NCI-H82 treated with DMSO at 0.1 percent for 48 hours (cell line): ENCODE measurements around the gene RUNX1.
"Not testable (repeated sequence)": the region's sequence is repeated elsewhere in the genome, so short reads cannot be mapped to it uniquely, and the experiment has no call there.

Experiments used
- DNase-seq: peaks from one replicate; lab custom pipeline; 2025; ENCODE audit not compliant: unreplicated experiment; lab: John Stamatoyannopoulos, UW

Gene RUNX1

DNA sequence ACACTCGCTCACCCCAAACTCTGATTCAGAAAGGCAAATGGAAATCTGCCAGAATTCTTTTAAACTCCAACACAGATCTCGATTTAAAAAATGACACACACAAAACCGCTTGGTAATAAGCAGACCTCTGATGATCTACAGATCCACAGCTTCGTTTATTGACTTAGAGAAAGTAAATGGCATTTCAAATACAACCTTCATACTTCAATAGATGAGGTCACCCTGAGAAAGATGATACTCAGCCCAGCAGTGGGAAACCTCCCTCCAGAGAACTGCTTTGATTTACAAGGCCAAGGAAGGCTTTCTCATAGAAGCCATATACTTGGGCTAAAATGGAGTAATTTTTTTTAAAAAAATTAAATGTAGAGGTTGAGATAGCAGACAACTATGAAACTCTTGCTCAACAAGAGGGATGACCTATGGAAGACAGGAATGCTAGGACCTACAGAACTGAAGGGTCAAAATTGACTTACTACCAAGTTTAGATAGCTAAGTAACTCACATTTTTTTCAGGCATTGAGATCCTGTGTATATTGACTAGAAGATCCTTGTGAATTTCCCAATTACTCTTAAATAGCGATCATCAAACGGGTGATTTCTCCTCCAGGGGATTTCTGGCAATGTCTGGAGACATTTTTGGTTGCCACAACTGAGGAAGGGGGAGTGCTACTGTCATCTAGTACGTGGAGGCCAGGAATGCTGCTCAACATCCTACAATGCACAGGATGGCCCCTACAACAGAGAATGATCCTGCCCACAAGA, 236.4 kb downstream of the RUNX1 start:
- no peak for DNase-seq

DNA sequence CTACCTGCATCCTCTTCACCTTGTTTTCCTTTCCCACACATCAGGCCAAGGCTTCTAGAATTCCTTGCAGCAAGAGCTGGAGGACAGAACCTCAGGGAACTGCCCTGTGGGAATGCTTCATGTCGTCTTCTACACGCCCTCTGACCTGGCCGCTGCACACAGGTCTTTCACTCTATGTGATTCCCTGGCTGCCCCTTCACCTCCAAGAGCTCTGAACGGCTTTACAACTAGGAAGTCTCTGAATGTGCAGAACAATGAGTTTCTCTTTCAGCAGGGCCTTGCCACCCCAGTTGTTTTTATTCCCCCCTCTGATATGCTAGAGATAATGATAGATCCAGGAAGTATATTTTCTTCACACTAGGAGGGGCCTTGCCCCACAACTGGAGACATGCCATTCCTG, 237.7 kb downstream of the RUNX1 start:
- no peak for DNase-seq

DNA sequence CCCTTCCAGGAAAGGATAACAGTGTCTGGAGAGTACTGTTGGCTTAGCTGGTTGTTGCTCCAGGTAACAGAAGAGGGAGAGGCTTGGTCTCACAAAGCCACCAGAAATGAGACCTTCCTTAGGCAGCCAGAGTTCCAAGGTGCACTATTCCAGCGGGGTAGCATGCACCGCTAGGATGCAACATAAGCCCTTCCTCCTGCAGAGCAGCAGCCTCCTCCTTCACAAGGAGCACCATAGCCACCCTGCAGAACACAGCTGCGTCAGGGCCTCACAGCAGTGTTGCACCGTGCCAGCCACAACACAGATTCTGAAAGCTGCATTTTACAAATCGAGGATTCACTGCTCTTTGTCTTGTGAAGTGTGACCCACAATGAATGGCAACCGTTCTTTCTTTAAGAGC, 238.3 kb downstream of the RUNX1 start:
- no peak for DNase-seq

DNA sequence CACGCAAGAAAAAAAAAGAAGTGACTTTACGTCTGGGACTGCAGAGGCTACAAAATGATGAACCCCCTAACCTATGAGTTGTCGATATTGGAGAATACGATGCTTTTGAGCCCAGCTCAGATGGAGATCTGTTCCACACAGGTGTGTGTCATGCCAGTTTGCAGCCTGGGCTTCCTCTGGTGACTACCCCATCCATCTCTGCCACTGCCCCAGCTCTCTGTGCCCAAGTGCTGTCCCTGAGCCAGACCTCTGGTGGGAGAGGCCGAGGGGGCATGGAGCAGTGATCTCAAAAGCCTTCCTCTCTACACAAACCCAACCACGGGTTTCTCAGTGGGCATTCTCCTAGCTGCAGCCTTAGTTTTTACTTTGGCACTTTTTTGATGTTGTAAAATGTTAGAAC, 239.3 kb downstream of the RUNX1 start:
- no peak for DNase-seq

DNA sequence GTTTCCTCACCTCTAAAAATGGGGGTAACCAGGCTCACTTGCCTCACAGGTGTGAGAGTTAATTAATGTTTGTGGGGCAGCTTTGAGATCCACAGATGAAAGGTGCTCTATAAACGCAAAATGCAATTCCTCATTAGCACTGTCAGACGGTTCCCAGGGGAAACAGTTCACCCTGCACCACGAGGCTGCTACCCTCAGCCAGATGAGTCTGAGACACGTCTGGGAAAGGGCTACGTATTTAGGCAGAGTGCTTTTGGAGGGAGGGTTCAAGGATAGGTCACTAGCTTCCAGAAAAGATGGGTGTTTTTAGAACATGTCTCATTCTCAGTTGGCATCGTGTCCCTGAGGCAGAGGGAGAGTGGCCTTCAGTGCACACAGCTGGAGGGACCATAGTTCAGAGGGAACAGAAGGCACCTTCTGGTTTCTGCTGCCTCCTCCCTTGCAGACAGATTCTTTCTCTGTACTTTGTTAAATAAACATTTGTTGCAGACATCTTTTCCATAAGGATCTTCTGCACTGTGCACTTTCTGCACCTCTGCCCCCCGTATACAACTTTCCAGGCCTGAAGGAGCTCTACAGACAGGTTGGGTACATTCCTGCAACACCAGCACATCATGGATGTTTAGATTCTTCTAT, 240.4 kb downstream of the RUNX1 start:
- DNase-seq = no peak

DNA sequence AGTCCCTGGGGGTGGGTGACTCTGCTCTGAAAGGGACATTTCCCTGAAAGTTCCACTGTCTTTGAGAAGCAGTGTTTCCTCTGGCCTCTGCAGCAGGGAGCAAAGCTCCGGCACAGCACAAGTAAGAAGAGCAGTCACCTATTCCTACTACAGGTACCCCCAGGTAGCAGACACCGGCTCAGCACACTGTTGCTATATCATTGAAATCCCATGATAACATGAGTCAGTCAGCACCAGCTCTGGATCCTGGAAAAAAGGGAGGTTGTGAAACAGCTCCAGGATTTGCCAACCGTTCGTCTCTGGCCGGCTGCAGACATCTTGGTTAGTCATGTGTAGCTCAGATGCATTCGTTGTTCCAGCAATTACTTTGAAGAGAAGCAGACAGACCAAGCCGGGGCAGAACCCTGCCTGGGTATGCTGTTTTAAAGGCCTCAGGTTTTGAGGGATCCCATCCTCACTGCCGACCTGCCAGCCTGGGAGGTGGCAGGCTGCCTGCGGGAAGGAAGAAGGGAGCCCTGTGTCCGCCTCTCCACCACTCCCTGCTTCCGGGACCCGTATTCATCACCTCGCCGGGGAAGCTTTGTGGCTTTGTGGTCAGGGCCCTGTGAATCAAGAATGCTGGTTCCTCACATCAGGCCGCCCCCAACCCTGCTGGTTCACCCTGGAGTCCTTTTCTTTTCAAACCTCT, 241.1 kb downstream of the RUNX1 start:
- no peak for DNase-seq

DNA sequence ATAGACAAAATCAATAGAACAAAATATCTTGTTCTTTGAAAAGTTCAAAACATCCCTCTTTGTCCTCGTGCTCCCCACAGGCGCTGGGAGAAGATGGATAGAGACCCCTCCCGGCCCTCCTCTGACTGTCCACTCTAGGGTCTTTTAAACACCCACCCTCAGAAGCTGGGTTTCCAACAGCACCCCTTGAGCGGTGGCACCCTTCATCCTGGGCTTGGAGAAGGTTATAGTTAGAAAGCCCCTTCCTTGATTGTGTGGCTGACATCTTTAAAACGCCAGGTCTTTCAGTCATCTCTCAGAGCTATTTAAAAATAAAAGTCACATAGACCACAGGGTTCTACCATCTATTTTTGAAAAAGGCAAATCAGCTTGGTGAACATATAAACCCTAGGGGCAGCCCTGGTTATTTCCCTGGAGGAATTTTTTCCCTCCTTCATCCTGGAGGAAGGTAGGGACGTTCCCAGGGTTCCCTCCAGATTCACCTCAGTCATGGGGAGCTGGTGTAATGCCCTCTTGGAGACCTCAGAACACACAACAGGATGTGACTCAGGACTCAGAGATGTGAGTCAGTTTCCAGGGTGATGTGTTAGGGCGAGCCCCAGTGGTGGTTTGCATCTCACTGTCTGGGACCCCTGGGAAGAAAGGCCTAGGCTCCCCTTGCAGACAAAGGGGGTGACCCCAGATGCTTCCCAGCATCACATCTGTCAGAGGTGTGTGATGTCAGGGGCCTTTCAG, 241.8 kb downstream of the RUNX1 start:
- no peak for DNase-seq

DNA sequence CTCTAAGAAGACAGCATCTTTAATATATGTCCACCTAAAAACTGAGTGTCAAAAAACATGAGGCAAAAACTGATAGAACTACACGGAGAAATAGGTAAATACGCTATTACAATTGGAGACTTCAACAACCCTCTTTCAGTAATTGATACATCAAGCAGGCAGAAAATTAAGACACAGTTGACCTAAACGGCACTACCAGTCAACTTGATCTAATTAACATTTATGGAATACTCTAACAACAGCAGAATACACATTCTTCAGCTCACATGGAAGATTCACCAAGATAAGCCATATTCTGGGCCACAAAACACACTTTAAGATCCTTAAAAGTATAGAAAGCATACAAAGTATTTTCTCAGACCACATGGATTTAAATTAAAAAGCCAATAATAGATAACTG, 242.7 kb downstream of the RUNX1 start:
- DNase-seq = no peak

DNA sequence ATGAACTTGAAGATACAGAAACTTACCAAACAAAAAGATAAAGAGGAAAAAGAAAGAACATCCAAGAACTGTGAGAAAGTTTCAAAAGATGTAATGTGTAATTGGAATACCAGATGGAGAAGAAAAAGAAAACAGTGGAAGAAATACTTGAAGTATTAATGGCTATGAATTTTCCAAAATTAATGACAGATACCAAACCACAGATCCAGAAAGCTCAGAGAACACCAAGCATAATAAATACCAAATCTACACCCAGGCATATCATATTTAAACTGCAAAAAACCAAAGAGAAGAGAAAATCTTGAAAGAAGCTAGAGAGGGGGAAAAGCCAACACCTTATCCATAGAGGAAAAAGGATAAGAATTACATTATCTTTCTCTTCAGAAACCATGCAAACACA, 243.9 kb downstream of the RUNX1 start:
- no peak for DNase-seq

DNA sequence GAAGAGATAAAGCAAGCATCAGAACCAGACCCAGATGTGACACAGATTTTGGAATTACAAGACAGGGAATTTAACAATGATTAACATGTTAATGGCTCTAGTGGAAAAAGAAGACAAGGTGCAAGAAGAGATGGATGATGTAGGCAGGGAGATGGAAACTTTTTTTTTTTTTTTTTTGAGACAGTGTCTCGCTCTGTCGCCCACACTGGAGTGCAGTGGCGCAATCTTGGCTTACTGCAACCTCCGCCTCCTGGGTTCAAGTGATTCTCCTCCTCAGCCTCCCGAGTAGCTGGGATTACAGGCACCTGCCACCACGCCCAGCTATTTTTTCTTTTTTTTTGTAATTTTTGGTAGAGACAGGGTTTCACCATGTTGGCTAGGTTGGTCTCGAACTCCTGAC, 244.5 kb downstream of the RUNX1 start:
- DNase-seq = not testable (repeated sequence)

DNA sequence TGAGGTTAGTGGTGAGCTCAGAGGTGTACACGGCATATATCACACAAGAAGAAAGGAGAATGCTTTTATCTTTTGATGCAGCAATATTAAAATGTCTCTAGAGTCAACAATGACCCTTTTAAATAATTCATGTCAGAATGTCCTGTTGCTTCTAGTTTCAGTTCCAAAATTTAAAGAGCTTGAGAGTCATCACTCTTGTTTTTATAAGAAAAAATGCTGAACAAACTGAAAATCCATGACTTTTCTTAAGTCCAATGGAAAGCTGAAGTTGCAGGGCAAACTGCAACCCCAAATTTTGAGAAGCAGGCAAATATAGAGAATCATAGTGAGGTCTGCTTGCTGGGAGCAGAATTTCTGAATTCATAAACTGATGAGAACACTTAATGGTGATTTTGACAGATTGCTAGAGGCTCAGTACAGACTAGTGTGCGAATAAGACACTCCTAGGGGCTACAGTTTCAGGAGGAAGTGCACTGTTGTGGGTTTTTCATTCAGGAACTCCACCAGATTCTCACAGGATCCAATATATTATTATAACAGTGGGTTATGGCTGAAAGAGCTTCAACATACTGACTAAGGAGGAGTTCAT, 245.2 kb downstream of the RUNX1 start:
- DNase-seq = no peak

DNA sequence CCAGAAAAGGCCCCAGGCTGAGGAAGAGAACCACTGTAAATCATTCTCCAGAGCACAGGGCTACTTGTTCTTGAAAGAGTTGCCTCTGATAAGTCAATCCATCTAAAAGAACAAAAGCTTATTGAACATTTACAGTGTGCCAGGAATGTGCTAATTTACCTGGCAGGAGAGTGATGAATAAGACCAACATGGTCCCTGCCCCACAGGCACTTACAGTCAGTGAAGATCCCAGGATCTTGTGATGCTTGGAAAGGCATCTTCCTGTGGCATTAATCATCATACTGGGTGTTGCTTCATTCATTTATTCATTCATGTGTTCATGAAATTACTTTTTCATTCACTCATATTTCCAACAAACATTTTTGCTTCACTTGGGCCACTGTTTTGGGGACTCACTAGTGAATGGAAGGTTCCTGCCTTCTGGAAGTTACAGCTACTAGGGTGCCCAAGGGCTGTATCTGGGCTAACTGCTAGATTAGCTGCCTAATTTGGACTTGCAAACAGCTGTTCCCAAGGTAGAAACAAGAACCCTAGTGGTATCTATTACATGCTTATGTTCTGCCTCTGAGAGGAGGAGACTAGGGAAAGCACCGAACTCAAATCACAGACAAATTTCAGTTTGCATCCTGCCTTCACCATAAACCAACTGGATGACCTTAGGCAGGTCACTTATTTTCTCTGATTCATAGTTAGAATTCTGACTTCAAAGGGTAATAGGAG, 246.8 kb downstream of the RUNX1 start:
- DNase-seq = no peak

DNA sequence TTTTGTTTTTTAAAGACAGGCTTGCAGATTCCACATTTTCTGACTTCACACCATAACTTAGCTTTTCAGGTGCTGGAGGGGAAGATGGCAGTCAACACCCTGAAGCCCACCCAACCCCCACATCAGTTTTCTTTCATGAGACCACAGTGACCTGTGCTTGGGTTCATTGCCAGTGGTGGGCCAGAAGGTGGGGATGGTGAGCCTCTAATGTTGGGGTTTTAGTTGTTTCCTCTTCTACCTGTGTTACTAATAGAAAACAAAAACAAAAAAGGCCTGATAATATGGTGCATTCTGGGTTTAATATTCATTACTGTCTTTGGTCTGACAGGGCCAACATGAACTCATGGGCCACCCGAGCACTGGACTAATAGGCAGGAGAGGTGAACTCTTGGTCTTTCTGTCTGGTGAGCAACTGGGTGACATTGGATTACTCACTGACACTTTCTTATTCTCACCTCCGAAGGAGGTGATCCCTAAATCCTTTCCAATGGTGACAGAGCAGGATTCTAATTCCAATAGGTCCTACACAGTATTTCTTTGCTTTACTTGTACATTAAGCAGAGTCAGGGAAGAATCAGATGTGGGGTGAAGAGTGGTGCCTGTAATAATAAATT, 247.5 kb downstream of the RUNX1 start:
- no peak for DNase-seq

DNA sequence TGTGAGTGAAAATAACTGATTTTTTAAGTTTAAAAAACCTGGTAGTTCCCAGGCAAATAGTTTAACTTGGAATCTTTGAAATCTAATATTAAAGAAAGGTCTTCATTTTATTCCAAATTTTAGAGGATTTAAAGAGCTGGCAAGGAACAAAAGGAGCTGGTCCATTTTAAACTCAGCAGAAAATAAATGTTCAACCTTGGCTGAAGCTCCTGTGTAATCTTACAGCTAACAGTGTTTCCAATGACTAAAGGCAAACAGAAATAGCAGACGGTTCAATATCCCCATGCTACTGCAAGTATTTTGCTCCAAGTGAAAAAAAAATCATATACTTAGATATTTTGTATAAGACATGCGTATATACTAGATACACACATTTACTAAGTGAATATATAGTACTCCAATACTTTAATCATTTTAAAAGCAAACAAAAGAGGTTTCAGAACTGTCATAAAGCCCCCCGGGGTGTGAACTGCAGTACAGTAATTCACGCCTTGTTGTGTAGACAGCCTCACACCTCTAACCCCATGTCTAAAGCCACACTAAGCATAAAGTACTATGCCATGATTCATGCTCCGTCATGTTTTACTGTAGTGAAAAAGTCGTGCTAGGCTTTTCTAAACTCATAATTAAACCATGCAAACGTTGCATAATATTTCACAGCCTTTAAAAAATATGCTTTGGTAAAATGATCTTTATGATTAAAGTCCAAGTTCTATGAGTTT, 248.1 kb downstream of the RUNX1 start:
- no peak for DNase-seq

DNA sequence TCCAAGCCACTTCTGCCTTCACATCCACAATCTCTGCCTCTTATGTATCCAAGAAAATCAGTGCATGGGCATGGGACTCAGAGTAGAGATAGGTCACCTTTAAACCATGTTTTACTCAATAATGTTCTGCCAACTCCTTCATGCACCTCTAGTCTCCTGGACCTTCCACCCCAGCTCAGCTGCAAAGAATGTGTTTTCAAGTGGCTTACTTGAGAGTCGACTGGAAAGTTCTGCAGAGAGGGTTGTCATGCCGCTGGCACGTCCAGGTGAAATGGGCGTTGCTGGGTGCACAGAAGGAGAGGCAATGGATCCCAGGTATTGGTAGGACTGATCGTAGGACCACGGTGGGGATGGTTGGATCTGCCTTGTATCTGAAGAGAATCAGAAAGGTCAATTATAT, 250.0 kb downstream of the RUNX1 start:
- DNase-seq = no peak

DNA sequence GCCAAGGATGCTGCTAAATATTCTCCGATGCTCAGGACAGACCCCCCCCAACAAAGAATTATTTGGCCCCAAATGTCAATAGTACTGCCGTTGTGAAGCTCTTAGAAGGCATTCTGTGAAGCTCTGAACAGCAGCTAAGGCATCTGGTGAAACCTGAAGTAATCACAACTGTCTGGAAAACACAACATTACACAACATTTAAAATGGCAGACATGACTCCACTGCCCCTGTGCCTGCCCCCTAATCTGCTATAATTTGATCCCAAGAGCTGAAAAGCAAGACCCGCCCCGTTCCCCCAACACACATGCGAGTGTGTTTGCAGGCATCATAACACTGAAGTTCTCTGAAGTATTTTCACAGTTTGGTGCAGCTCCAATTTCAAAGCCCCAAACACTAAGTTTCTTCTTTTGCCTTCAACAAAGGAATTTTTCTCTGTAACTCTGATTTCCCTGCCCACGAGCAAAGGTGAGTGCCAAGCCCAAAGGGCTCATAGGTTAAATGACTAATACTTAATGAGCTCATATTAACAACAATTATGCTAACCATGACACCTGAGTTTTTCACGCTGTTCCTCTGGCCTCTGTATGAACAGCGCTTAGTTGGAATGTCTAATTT, 251.1 kb downstream of the RUNX1 start:
- DNase-seq = no peak

DNA sequence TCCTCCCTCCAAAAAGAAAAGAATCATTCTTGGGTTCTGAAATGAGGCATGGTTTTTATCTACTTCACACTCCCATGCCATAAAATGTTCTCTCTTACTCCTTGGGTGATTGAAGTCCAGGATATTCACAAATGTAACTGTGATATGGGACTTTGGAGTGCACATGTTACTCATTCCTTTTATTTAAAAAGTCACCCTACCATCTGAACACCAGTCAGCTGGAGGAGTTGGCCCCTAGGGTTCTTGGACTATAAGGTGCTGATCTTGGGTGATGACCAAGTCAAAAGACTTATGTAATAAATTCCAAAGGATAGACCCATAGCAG, 251.9 kb downstream of the RUNX1 start:
- DNase-seq = no peak

DNA sequence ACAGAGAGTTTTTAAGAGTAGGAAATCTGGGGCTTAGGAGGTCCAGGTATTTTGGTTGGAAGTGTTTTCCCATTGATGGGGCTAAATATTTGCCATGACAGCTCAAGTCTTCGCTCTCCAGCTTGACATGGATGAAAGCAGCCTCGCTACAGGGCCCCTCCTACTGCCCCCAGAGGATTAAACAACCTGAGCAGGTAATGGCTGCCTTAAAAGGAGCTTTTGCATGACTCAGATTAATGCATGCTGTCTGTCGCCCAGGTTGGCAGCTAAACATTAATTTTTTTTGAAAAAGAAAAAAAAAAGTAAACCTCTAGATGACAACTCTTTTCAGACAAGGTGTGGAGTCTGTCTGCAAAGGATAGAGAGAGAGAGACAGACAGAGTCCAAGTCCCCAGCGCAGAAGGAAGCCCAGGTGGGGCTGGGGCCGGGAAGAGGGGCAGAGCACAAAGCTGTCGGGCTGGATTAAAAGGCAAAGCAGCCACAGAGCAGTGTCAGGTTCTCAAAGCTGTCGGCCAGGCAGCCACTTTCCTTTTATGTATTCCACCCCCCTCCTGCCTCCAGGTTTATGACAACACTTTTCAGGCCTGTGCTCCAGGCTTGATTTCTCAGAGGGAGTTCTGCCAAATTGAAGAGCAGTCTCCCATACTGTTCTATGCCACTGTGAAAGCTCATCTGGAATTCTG, 252.4 kb downstream of the RUNX1 start:
- peak; percentile 75 for DNase-seq
